Measurements from ENCODE around the gene INO80.

- TF ChIP-seq EZH2phosphoT487 (IDR thresholded peaks at IDR 0.05; ENCODE audit: borderline replicate concordance), result no peak
- TF ChIP-seq, protein P1, sequence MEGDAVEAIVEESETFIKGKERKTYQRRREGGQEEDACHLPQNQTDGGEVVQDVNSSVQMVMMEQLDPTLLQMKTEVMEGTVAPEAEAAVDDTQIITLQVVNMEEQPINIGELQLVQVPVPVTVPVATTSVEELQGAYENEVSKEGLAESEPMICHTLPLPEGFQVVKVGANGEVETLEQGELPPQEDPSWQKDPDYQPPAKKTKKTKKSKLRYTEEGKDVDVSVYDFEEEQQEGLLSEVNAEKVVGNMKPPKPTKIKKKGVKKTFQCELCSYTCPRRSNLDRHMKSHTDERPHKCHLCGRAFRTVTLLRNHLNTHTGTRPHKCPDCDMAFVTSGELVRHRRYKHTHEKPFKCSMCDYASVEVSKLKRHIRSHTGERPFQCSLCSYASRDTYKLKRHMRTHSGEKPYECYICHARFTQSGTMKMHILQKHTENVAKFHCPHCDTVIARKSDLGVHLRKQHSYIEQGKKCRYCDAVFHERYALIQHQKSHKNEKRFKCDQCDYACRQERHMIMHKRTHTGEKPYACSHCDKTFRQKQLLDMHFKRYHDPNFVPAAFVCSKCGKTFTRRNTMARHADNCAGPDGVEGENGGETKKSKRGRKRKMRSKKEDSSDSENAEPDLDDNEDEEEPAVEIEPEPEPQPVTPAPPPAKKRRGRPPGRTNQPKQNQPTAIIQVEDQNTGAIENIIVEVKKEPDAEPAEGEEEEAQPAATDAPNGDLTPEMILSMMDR (conservative IDR thresholded peaks at IDR 0.05; ENCODE audit: low read length), result no peak
Observed at GRCh38 chr15:41085029-41085428, 31.1 kb downstream of the INO80 start.

Data from Loucy (cell line).